ENCODE results near the gene ZNF682. TPM values are rescaled to one million over a fixed set of nuclear protein-coding genes. Genes with fewer than 3 reads are reported as not detected.
"Not testable (repeated sequence)": the region's sequence is repeated elsewhere in the genome, so short reads cannot be mapped to it uniquely, and the experiment has no call there.

The ZNF682 gene
- total RNA-seq, 2 experiments from 2014 or later = 7.0 to 9.1 TPM

- H3K4me1 Mint-ChIP-seq (ENCODE audit: low read depth); POLR2A ChIA-PET: not testable (repeated sequence)
These were observed 73.2 kb downstream of the ZNF682 start for GRCh38 chr19:19966126-19966525.

GRCh38 chr19:19964416-19964815 is 74.9 kb downstream of the ZNF682 start:
- Mint-ChIP-seq H3K27me3 (no peaks in the 10 kb centered on the region), H3K27ac (no peak overlapping the region), H3K36me3 (peaks cover 8% of the 10 kb centered on the region), H3K4me3 (no peak overlapping the region), H3K4me1 (ENCODE audit: low read depth) (no peaks in the 10 kb centered on the region), H3K9me3 (peaks cover 31% of the 10 kb centered on the region)
- ChIA-PET CTCF (no interaction called here), POLR2A (no interaction called here)
- DNase-seq = no peak
- intact Hi-C loops (cut with micrococcal nuclease) = no loop called here

More at GRCh38 chr19:19966126-19966525, 73.2 kb downstream of the ZNF682 start:
- H3K4me3 Mint-ChIP-seq; H3K27me3 Mint-ChIP-seq; H3K27ac Mint-ChIP-seq; intact Hi-C loops (cut with micrococcal nuclease); DNase-seq; CTCF ChIA-PET: not testable (repeated sequence)
- H3K9me3 Mint-ChIP-seq = peaks cover 38% of the 10 kb centered on the region
- H3K36me3 Mint-ChIP-seq = peaks cover 11% of the 10 kb centered on the region

GRCh38 chr19:19959151-19959799 is 80.0 kb downstream of the ZNF682 start:
- not testable (repeated sequence) for H3K27ac Mint-ChIP-seq
- CTCF ChIA-PET = interaction anchor here (0.8 to 2.0 kb wide), 4 partner anchors 297 to 1445 kb away, joined by 3 to 10 read pairs (median 3); no protein-coding TSS in a partner anchor
- intact Hi-C loops (cut with micrococcal nuclease) = loop anchor here (1.0 to 2.0 kb wide), 2 partner anchors 290 to 427 kb away; partner anchors contain the start of gene ZNF101

GRCh38 chr19:19957766-19958165 is 81.5 kb downstream of the ZNF682 start:
- H3K4me1 Mint-ChIP-seq (ENCODE audit: low read depth); H3K27ac Mint-ChIP-seq; DNase-seq; POLR2A ChIA-PET; H3K4me3 Mint-ChIP-seq; H3K36me3 Mint-ChIP-seq; H3K9me3 Mint-ChIP-seq; H3K27me3 Mint-ChIP-seq: not testable (repeated sequence)
- CTCF ChIA-PET = interaction anchor here (1.2 to 2.0 kb wide), 2 partner anchors 18 to 426 kb away, joined by 4 to 10 read pairs; no protein-coding TSS in a partner anchor
- intact Hi-C loops (cut with micrococcal nuclease) = loop anchor here (2.0 kb wide), 1 partner anchor 289 kb away; the partner anchor contains the start of gene ZNF101

More at GRCh38 chr19:19959151-19959799, 80.0 kb downstream of the ZNF682 start:
- H3K4me1 Mint-ChIP-seq (ENCODE audit: low read depth); POLR2A ChIA-PET; H3K4me3 Mint-ChIP-seq; H3K9me3 Mint-ChIP-seq; H3K27me3 Mint-ChIP-seq; H3K36me3 Mint-ChIP-seq: not testable (repeated sequence)
- peak; percentile 81 for DNase-seq

DNA sequence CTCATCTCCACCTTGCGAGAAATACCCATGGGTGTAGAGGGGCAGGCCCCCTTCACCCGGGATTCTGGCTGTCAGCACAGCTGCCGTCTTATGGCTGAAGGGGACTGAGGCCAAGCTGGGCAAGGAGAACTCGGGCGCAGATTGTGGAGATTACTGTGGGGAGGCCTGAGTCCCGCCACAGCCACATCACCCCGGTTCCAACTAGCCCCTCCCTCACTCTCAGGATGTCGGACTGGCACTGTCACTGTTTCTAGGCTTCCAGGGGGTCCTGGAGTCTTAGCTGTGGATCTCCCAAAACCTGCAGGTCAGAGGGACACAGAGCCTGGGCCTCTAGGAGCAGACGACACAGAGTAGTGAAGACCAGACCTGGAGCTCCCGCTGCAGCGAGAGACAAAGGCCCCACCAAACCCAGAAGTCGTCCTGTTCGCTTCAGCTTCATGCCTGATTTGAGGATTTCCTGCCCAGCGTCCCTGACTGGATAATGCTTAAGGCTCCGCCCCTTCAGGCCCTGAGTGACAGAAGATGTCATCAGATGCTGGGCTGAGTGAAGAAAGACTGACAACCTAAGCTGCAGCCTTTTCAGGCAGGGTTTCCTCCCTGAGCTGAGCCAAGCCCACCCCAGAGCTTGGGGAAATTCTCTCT is 82.8 kb downstream of the ZNF682 start:
- CTCF ChIA-PET = interaction anchor here (1.3 kb wide), 1 partner anchor 424 kb away, joined by 7 read pairs; no protein-coding TSS in a partner anchor
- POLR2A ChIA-PET = no interaction called here
- no peaks in the 10 kb centered on the region for H3K9me3 Mint-ChIP-seq
- H3K27me3 Mint-ChIP-seq = no peaks in the 10 kb centered on the region
- peaks cover 5% of the 10 kb centered on the region for H3K4me1 Mint-ChIP-seq (ENCODE audit: low read depth)
- intact Hi-C loops (cut with micrococcal nuclease) = no loop called here
- no peaks in the 10 kb centered on the region for H3K36me3 Mint-ChIP-seq
- no peak overlapping the region for H3K27ac Mint-ChIP-seq
- no peak for DNase-seq
- no peak overlapping the region for H3K4me3 Mint-ChIP-seq

DNA sequence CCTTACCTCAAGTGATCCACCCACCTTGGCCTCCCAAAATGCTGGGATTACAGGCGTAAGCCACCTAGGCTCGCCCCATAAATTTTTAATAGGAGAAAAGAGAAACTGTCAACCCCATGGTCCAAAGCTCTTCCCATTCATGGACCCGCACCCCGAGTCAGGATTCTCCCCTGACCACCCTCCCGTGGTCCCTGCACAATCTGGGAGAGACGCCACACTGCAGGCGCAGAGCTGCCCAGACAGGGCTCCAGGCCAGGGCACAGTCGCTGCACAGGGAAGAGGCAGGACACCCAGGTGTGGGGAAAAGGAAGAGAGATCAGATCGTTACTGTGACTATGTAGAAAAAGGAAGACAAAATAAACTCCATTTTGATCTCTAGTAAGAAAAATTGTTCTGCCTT is 84.1 kb downstream of the ZNF682 start:
- H3K9me3 Mint-ChIP-seq = no peaks in the 10 kb centered on the region
- H3K27me3 Mint-ChIP-seq = no peaks in the 10 kb centered on the region
- ChIA-PET POLR2A (no interaction called here), CTCF (no interaction called here)
- DNase-seq = no peak
- no peaks in the 10 kb centered on the region for H3K36me3 Mint-ChIP-seq
- no peak overlapping the region for H3K27ac Mint-ChIP-seq
- no peak overlapping the region for H3K4me3 Mint-ChIP-seq
- intact Hi-C loops (cut with micrococcal nuclease) = no loop called here
- peaks cover 5% of the 10 kb centered on the region for H3K4me1 Mint-ChIP-seq (ENCODE audit: low read depth)

Other genes starting within 250 kb of the ZNF682 start
- gene ZNF506, start 217.8 kb downstream of the ZNF682 start, total RNA-seq = 10 to 100 TPM; 32.9 to 39.3 TPM
- 10 to 100 TPM; 11.0 to 12.9 TPM for gene ZNF253, start 173.6 kb downstream of the ZNF682 start, total RNA-seq
- 10 to 100 TPM; 15.6 to 17.0 TPM for gene ZNF93, start 138.6 kb downstream of the ZNF682 start, total RNA-seq
- gene ZNF90, start 38.5 kb upstream of the ZNF682 start, total RNA-seq = 10 to 100 TPM; 13.8 to 16.3 TPM
- 10 to 100 TPM; 12.5 to 12.9 TPM for gene ZNF486, start 127.7 kb upstream of the ZNF682 start, total RNA-seq

All from activated CD4-positive, alpha-beta memory T cell treated with anti-CD3 and anti-CD28 coated beads for 36 hours (primary cell).